SK-N-SH (cell line): ENCODE results near the gene SMYD3. TPM values are rescaled to one million over a fixed set of nuclear protein-coding genes. Genes with fewer than 3 reads are reported as not detected.

Source experiments
- CTCF ChIA-PET: fragments of 300-600, 350-600 bp; formaldehyde crosslinking; extraction: SDS; loops from one replicate; lab custom pipeline; 2021; lab: Yijun Ruan, JAX
- POLR2A ChIA-PET: fragments of 350-600 bp; sonication (Branson Sonifier 250); formaldehyde crosslinking; extraction: SDS; loops from one replicate; lab custom pipeline; 2020; ENCODE audit warnings: antibody characterized with exemption, inconsistent platforms; lab: Yijun Ruan, JAX
- DNase-seq: peaks from one replicate; pipeline ENCODE4 v3.0.0; 2012
- H2AFZ ChIP-seq: fragments of 200-600 bp; sonication (generic); 2 replicates; pipeline ENCODE4 v1.8.1; 2016; ENCODE audit warnings: antibody characterized with exemption, mild to moderate bottlenecking, low read depth
- H3F3A ChIP-seq: fragments of 200-600 bp; sonication (generic); replicated peaks from 2 replicates; pipeline ENCODE3; 2016; ENCODE audit warnings: antibody characterized with exemption, mild to moderate bottlenecking; ENCODE audit not compliant: insufficient read depth
- H3K27ac ChIP-seq, 2 experiments: fragments of 200-500 bp in 1 of 2; fragments of 200-600 bp in 1 of 2; sonication (Bioruptor generic) in 1 of 2; sonication (generic), shearing (Covaris generic) in 1 of 2; 2 replicates each; pipeline versions ENCODE4 v1.5.1 to v1.6.1; 2014 to 2016; ENCODE audit warnings: low read depth in 2 of 2, inconsistent platforms in 1 of 2, low read length in 1 of 2, mild to moderate bottlenecking in 1 of 2, mixed read lengths in 1 of 2
- H3K27me3 ChIP-seq: fragments of 200-600 bp; sonication (generic), shearing (Covaris generic); 2 replicates; pipeline ENCODE4 v1.6.1; 2016; ENCODE audit warnings: mixed run types; ENCODE audit not compliant: insufficient read depth
- H3K36me3 ChIP-seq, 2 experiments: fragments of 200-500 bp in 1 of 2; fragments of 200-600 bp in 1 of 2; sonication (Bioruptor generic) in 1 of 2; sonication (generic) in 1 of 2; replicated peaks in 1 of 2; 2 replicates each; pipeline versions ENCODE3 to v1.5.1; 2014 to 2016; ENCODE audit warnings: low read length in 1 of 2, mild to moderate bottlenecking in 1 of 2; ENCODE audit not compliant: insufficient read depth in 2 of 2, control insufficient read depth in 1 of 2
- H3K4me1 ChIP-seq, 2 experiments: fragments of 200-500 bp in 1 of 2; fragments of 200-600 bp in 1 of 2; sonication (Bioruptor generic) in 1 of 2; sonication (generic), shearing (Covaris generic) in 1 of 2; 2 replicates each; pipeline versions ENCODE4 v1.5.1 to v1.6.1; 2014 to 2016; ENCODE audit warnings: low read depth in 1 of 2, low read length in 1 of 2, mixed run types in 1 of 2; ENCODE audit not compliant: insufficient read depth in 2 of 2, control insufficient read depth in 1 of 2
- H3K4me2 ChIP-seq: fragments of 200-600 bp; sonication (generic), shearing (Covaris generic); 2 replicates; pipeline ENCODE4 v1.6.1; 2017; ENCODE audit warnings: mixed run types
- H3K4me3 ChIP-seq, 2 experiments: fragments of 200-500 bp in 1 of 2; fragments of 200-600 bp in 1 of 2; sonication (Bioruptor generic) in 1 of 2; sonication (generic), shearing (Covaris generic) in 1 of 2; 2 replicates each; pipeline versions ENCODE4 v1.5.1 to v1.8.1; 2014 to 2016; ENCODE audit warnings: low read depth in 2 of 2, inconsistent platforms in 1 of 2, low read length in 1 of 2, mild to moderate bottlenecking in 1 of 2, mixed read lengths in 1 of 2, moderate library complexity in 1 of 2
- H3K79me2 ChIP-seq: fragments of 200-600 bp; sonication (generic); 2 replicates; pipeline ENCODE4 v1.8.1; 2017; ENCODE audit warnings: mild to moderate bottlenecking; ENCODE audit not compliant: insufficient read depth
- H3K9ac ChIP-seq: fragments of 200-600 bp; sonication (generic); 2 replicates; pipeline ENCODE4 v1.6.1; 2017; ENCODE audit warnings: mixed run types
- H3K9me2 ChIP-seq: fragments of 200-600 bp; sonication (generic); 2 replicates; pipeline ENCODE4 v1.6.1; 2017; ENCODE audit warnings: mixed run types
- H3K9me3 ChIP-seq: fragments of 200-600 bp; sonication (generic); 2 replicates; pipeline ENCODE4 v1.6.1; 2017; ENCODE audit warnings: mixed run types, mild to moderate bottlenecking, moderate library complexity
- H4K20me1 ChIP-seq: fragments of 200-600 bp; sonication (generic); 2 replicates; pipeline ENCODE4 v1.6.1; 2017; ENCODE audit warnings: mild to moderate bottlenecking, mixed run types; ENCODE audit not compliant: insufficient read depth
- EZH2phosphoT487 ChIP-seq: fragments of 200-600 bp; sonication (generic); IDR thresholded peaks from 2 replicates; pipeline ENCODE4 v1.6.1; 2017; ENCODE audit warnings: low read depth, mixed run types, mild to moderate bottlenecking, antibody characterized with exemption, moderate library complexity, borderline replicate concordance
- GABPA ChIP-seq: IDR thresholded peaks from 2 replicates; pipeline ENCODE4 v1.4.0; 2012; ENCODE audit warnings: low read depth, mild to moderate bottlenecking
- GATA2 ChIP-seq: sonication (generic); formaldehyde crosslinking; IDR thresholded peaks from 2 replicates; pipeline ENCODE4 v1.5.0; 2020; ENCODE audit warnings: mild to moderate bottlenecking, missing genetic modification reagents
- MEF2A ChIP-seq: IDR thresholded peaks from 2 replicates; pipeline ENCODE4 v1.4.0; 2012; ENCODE audit warnings: low read depth, borderline replicate concordance
- NRF1 ChIP-seq: IDR thresholded peaks from 2 replicates; pipeline ENCODE4 v1.6.1; 2012; ENCODE audit warnings: low read depth, mild to moderate bottlenecking, low read length
- POLR2AphosphoS5 ChIP-seq: IDR thresholded peaks from 2 replicates; pipeline ENCODE4 v1.6.1; 2012; ENCODE audit warnings: low read depth, low read length
- RCOR1 ChIP-seq: fragments of 150-350 bp; IDR thresholded peaks from 2 replicates; pipeline ENCODE4 v1.6.1; 2017; ENCODE audit warnings: antibody characterized with exemption, low read length
- RXRA ChIP-seq: IDR thresholded peaks from 2 replicates; pipeline ENCODE4 v1.4.0; 2012; ENCODE audit warnings: low read depth, mild to moderate bottlenecking, borderline replicate concordance
- TCF12 ChIP-seq: IDR thresholded peaks from 2 replicates; pipeline ENCODE4 v1.4.0; 2012
- TEAD4 ChIP-seq: IDR thresholded peaks from 2 replicates; pipeline ENCODE4 v1.4.0; 2012; ENCODE audit warnings: mild to moderate bottlenecking, borderline replicate concordance; ENCODE audit not compliant: insufficient read depth
- WGBS: methylation state at CpG from one replicate; pipeline ENCODE4 v1.1.6; 2017; ENCODE audit warnings: low lambda C conversion rate; 5-methylcytosine and 5-hydroxymethylcytosine counted together
- polyA plus RNA-seq, 3 experiments: library from polyadenylated mRNA; depleted of rRNA; stranded (reverse); fragments of >200 nt; gene quantifications; 2 replicates each; pipeline ENCODE4 v1.2.3, GENCODE V29; 2012
- TF ChIP-seq, protein P1 (sequence below): fragments of 150-350 bp; IDR thresholded peaks from 2 replicates; pipeline ENCODE4 v1.6.1; 2016; ENCODE audit warnings: mild to moderate bottlenecking, low read depth, low read length

The SMYD3 gene
- polyA plus RNA-seq, 1 of the 3 experiments (the other 2 are of a cell fraction), result 31.4 TPM

DNA sequence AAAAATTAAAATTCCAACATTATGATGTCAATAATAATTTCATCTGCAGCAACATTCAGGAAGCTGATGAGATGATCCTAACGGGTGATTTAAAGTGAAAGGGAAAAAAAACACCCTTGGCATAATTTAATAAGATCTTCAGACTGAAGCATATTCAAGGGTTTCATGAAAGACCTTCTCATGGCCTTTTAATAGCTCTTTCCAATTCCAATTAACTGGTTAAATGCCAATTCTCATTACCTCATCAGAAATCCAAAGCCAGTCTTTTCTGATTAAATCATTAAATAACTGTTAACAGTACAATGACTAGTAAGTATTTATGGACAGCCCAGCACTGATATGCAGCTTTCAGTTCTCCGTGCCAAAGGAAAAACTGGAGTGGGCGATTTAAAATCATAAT is 407.5 kb downstream of the SMYD3 start:
- Histone ChIP-seq H3K4me1 (peaks cover 0 to 9% of the 10 kb centered on the region in 2 experiments; a peak in 2 of 4 replicates), H4K20me1 (no peaks in the 10 kb centered on the region), H3K9ac (no peak overlapping the region), H3F3A (no peaks in the 10 kb centered on the region), H3K27me3 (no peaks in the 10 kb centered on the region), H2AFZ (no peak overlapping the region), H3K9me2 (no peaks in the 10 kb centered on the region), H3K36me3 (no peaks in the 10 kb centered on the region), H3K27ac (no peak overlapping the region), H3K79me2 (no peaks in the 10 kb centered on the region), H3K4me3 (no peak overlapping the region), H3K4me2 (no peak overlapping the region), H3K9me3 (no peaks in the 10 kb centered on the region)
- POLR2A ChIA-PET, result no interaction called here
- 71% methylated on average over 3 of the region's 3 CpGs for WGBS
- CTCF ChIA-PET, result interaction anchor here (1.3 to 1.7 kb wide), 2 partner anchors 10 to 12 kb away, joined by 3 to 4 read pairs; no protein-coding TSS in a partner anchor
- TF ChIP-seq TCF12, result no peak
- no peak for TF ChIP-seq RXRA
- TF ChIP-seq POLR2AphosphoS5, result no peak
- TF ChIP-seq, protein P1, sequence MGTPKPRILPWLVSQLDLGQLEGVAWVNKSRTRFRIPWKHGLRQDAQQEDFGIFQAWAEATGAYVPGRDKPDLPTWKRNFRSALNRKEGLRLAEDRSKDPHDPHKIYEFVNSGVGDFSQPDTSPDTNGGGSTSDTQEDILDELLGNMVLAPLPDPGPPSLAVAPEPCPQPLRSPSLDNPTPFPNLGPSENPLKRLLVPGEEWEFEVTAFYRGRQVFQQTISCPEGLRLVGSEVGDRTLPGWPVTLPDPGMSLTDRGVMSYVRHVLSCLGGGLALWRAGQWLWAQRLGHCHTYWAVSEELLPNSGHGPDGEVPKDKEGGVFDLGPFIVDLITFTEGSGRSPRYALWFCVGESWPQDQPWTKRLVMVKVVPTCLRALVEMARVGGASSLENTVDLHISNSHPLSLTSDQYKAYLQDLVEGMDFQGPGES, result no peak
- no peak for TF ChIP-seq EZH2phosphoT487
- no peak for TF ChIP-seq NRF1
- no peak for TF ChIP-seq GABPA
- TF ChIP-seq TEAD4, result no peak
- DNase-seq, result no peak

DNA sequence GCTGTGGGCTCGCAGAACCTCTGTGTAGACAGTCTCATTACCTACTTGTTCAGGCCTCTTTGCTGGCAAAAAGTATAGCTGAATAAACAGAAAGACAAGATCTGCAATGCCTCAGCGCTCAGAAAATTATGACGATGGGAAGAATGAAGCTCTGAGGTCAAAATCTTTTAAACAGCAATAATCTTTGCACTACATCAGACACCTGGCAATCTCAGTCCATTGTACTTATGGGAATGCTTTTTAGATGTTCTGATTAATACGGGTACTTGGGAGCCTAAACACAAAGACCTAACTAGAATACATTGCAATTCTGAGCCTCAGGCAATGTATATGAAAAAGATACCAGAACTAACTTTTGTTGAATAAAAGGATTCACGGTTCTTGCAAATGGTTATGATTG is 410.7 kb downstream of the SMYD3 start:
- no peaks in the 10 kb centered on the region for H3F3A ChIP-seq
- H3K27me3 ChIP-seq, result no peaks in the 10 kb centered on the region
- H4K20me1 ChIP-seq, result no peaks in the 10 kb centered on the region
- H3K79me2 ChIP-seq, result no peaks in the 10 kb centered on the region
- no peak overlapping the region for H2AFZ ChIP-seq
- POLR2A ChIA-PET, result no interaction called here
- H3K27ac ChIP-seq, result peak overlapping the region in 1 of 2 experiments; percentile 60; a peak in 1 of 4 replicates
- no peak overlapping the region for H3K4me3 ChIP-seq
- H3K36me3 ChIP-seq, result no peaks in the 10 kb centered on the region
- TF ChIP-seq MEF2A (no peak), GATA2 (CRISPR knock-in tag) (peak; percentile 42), RCOR1 (peak; percentile 40; the same call in 1 of the 2 replicates)
- TF ChIP-seq, protein P1, result no peak
- H3K9me2 ChIP-seq, result no peaks in the 10 kb centered on the region
- peaks cover 0 to 9% of the 10 kb centered on the region in 2 experiments; a peak in 2 of 4 replicates for H3K4me1 ChIP-seq
- WGBS, result 61% methylated on average over 5 of the region's 5 CpGs
- no peaks in the 10 kb centered on the region for H3K9me3 ChIP-seq
- DNase-seq, result peak; percentile 34
- H3K4me2 ChIP-seq, result no peak overlapping the region
- CTCF ChIA-PET, result interaction anchor here (2.0 kb wide), 1 partner anchor 11 kb away, joined by 6 read pairs; no protein-coding TSS in a partner anchor
- no peak overlapping the region for H3K9ac ChIP-seq
